Measurements from ENCODE around the gene ATAD3A.
"Not testable (repeated sequence)": the region's sequence is repeated elsewhere in the genome, so short reads cannot be mapped to it uniquely, and the experiment has no call there.

- TF ChIP-seq, protein P1, sequence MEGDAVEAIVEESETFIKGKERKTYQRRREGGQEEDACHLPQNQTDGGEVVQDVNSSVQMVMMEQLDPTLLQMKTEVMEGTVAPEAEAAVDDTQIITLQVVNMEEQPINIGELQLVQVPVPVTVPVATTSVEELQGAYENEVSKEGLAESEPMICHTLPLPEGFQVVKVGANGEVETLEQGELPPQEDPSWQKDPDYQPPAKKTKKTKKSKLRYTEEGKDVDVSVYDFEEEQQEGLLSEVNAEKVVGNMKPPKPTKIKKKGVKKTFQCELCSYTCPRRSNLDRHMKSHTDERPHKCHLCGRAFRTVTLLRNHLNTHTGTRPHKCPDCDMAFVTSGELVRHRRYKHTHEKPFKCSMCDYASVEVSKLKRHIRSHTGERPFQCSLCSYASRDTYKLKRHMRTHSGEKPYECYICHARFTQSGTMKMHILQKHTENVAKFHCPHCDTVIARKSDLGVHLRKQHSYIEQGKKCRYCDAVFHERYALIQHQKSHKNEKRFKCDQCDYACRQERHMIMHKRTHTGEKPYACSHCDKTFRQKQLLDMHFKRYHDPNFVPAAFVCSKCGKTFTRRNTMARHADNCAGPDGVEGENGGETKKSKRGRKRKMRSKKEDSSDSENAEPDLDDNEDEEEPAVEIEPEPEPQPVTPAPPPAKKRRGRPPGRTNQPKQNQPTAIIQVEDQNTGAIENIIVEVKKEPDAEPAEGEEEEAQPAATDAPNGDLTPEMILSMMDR (IDR thresholded peaks at IDR 0.05 in 8 of 11, conservative IDR thresholded peaks at IDR 0.05 in 3 of 11): not testable (repeated sequence)
- TF ChIP-seq POLR2A, POLR2AphosphoS5 (IDR thresholded peaks at IDR 0.05): not testable (repeated sequence)
Observed at GRCh38 chr1:1505801-1506200, 6.2 kb upstream of the ATAD3A start.

Measured in spleen (tissue), 7 donors.